ENCODE results near the gene OLFML3. TPM values are rescaled to one million over a fixed set of nuclear protein-coding genes. Genes with fewer than 3 reads are reported as not detected.
A peak's percentile ranks its signal among the peaks of the same experiment; 100 is the strongest.

Gene OLFML3
- total and polyA plus RNA-seq, 4 donors = 17.3 to 96.1 (median 20.1) TPM

DNA sequence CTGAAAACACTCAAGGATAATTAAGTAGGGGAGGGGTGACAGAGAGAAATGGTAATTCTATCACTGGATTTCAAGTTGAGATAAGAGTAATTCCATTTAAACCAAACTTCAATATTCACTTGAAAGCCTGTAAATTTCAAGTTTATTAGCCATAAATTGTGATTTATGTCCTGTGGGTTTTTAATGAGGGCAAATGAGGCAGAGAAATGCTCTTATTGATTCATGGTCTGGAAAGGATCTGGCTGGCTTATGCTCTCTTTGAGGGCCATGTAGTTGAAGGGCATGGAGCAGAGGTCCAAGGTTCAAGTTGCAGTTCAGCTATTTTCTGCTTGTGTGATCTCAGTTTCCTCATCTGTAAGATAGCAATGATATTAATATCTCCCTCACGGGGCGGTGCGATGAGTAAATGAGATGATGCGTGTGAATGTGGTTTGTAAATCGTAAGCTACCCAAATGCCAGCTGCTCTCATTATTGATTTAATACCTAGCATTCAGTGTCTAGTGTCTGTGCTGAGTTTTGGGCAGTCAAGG lies 12.3 kb downstream of the OLFML3 start:
- intact Hi-C loops (cut with DNase I) = no loop called here
- DNase-seq = no peak
- 92% methylated on average over 5 of the region's 5 CpGs for whole genome bisulfite sequencing, 2 donors
- ATAC-seq (ENCODE audit: low FRiP score) = no peak
- H3K4me1 ChIP-seq (ENCODE audit: control insufficient read depth in 1 of 2, insufficient read depth in 2 of 2, low read length in 2 of 2) = no peaks in the 10 kb centered on the region
- H3K27ac ChIP-seq (ENCODE audit: low read depth in 1 of 2, low read length in 2 of 2) = no peak overlapping the region
- H3K9me3 ChIP-seq (ENCODE audit: control insufficient read depth, low read length) = peaks cover 2% of the 10 kb centered on the region
- H3K4me3 ChIP-seq (ENCODE audit: low read length in 2 of 2) = no peak overlapping the region
- H3K27me3 ChIP-seq (ENCODE audit: control insufficient read depth in 1 of 2, insufficient read depth in 2 of 2, low read length in 1 of 2) = no peaks in the 10 kb centered on the region
- no peaks in the 10 kb centered on the region for H3K36me3 ChIP-seq (ENCODE audit: control insufficient read depth in 1 of 2, insufficient read depth in 2 of 2, low read length in 1 of 2)

DNA sequence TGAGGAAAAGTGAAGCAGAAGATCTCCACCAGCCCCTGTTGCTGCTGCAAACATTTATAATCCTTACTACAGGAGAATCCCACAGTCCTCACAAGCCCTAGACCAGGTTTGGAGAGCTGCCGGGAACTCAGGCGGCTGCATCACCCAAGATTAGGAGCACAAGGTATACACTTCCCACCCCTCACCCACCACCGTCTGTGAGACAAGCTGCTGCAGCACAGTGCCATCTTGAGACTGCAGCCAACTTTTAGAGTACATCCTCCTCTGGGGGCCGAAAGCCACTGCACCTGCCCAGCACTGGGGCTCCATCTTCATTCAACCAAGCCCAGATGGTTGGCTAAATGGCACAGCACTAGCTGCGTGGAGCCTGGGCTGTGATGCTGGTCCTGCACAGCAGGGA lies 13.8 kb downstream of the OLFML3 start:
- Histone ChIP-seq H3K27me3 (ENCODE audit: control insufficient read depth in 1 of 2, insufficient read depth in 2 of 2, low read length in 1 of 2) (no peaks in the 10 kb centered on the region), H3K9me3 (ENCODE audit: control insufficient read depth, low read length) (peaks cover 2% of the 10 kb centered on the region), H3K36me3 (ENCODE audit: control insufficient read depth in 1 of 2, insufficient read depth in 2 of 2, low read length in 1 of 2) (no peaks in the 10 kb centered on the region), H3K4me1 (ENCODE audit: control insufficient read depth in 1 of 2, insufficient read depth in 2 of 2, low read length in 2 of 2) (no peaks in the 10 kb centered on the region), H3K27ac (ENCODE audit: low read depth in 1 of 2, low read length in 2 of 2) (no peak overlapping the region), H3K4me3 (ENCODE audit: low read length in 2 of 2) (no peak overlapping the region)
- DNase-seq (no peak), ATAC-seq (ENCODE audit: low FRiP score) (no peak)
- intact Hi-C loops (cut with DNase I) = no loop called here
- WGBS, 2 donors = 90 to 93% methylated on average over 5 of the region's 5 CpGs

DNA sequence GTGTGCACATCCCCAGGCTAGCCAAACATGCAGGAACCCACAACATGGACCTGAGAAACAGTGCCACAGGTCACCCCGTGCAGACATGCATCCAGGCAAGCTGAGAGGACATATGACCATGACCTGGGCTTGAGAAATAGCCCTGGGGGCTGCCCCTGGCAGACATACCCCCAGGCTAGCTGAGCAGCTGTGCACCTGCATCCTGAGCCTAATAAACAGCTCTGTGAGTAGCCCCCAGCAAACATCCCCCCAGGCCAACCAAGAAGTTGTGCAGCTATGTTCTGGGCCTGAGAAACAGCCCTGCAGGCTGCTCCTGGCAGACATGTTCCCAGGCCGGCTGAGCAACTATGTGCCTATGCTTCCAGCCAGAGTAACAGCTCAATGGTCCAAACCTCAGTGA lies 14.5 kb downstream of the OLFML3 start:
- ATAC-seq (ENCODE audit: low FRiP score) (no peak), DNase-seq (no peak)

DNA sequence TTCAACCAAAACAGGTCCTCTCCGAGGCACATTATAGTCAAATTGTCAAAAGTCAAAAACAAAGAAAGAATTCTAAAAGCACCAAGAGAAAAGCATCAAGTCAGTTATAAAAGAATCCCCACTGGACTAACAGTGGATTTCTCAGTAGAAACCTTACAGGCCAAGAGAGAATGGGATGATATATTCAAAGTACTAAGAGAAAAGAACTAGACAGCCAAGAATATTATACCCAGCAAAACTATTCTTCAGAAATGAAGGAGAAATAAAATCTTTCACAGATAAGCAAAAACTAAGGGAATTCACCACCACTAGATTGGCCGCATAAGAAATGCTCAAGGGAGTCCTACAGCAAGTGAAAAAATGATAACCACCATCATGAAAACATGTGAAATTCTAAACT lies 16.1 kb downstream of the OLFML3 start:
- intact Hi-C loops (cut with DNase I) = no loop called here
- Histone ChIP-seq H3K27ac (ENCODE audit: low read depth in 1 of 2, low read length in 2 of 2) (no peak overlapping the region), H3K9me3 (ENCODE audit: control insufficient read depth, low read length) (peaks cover 2% of the 10 kb centered on the region), H3K36me3 (ENCODE audit: control insufficient read depth in 1 of 2, insufficient read depth in 2 of 2, low read length in 1 of 2) (no peaks in the 10 kb centered on the region), H3K4me1 (ENCODE audit: control insufficient read depth in 1 of 2, insufficient read depth in 2 of 2, low read length in 2 of 2) (no peaks in the 10 kb centered on the region), H3K4me3 (ENCODE audit: low read length in 2 of 2) (no peak overlapping the region), H3K27me3 (ENCODE audit: control insufficient read depth in 1 of 2, insufficient read depth in 2 of 2, low read length in 1 of 2) (no peaks in the 10 kb centered on the region)
- WGBS, 2 donors = 96 to 98% methylated on average over 2 of the region's 2 CpGs
- DNase-seq (no peak), ATAC-seq (ENCODE audit: low FRiP score) (no peak)

More for the DNA sequence above, 14.5 kb downstream of the OLFML3 start:
- Histone ChIP-seq H3K27me3 (ENCODE audit: control insufficient read depth in 1 of 2, insufficient read depth in 2 of 2, low read length in 1 of 2) (no peaks in the 10 kb centered on the region), H3K4me1 (ENCODE audit: control insufficient read depth in 1 of 2, insufficient read depth in 2 of 2, low read length in 2 of 2) (no peaks in the 10 kb centered on the region), H3K36me3 (ENCODE audit: control insufficient read depth in 1 of 2, insufficient read depth in 2 of 2, low read length in 1 of 2) (no peaks in the 10 kb centered on the region), H3K27ac (ENCODE audit: low read depth in 1 of 2, low read length in 2 of 2) (no peak overlapping the region), H3K9me3 (ENCODE audit: control insufficient read depth, low read length) (peaks cover 2% of the 10 kb centered on the region), H3K4me3 (ENCODE audit: low read length in 2 of 2) (no peak overlapping the region)
- intact Hi-C loops (cut with DNase I) = no loop called here
- WGBS, 2 donors = 82 to 89% methylated on average over 2 of the region's 2 CpGs

GRCh38 chr1:113998361-113998760 lies 19.1 kb downstream of the OLFML3 start:
- intact Hi-C loops (cut with DNase I) = no loop called here
- Histone ChIP-seq H3K27me3 (ENCODE audit: control insufficient read depth in 1 of 2, insufficient read depth in 2 of 2, low read length in 1 of 2) (no peaks in the 10 kb centered on the region), H3K36me3 (ENCODE audit: control insufficient read depth in 1 of 2, insufficient read depth in 2 of 2, low read length in 1 of 2) (no peaks in the 10 kb centered on the region), H3K4me3 (ENCODE audit: low read length in 2 of 2) (no peak overlapping the region), H3K4me1 (ENCODE audit: control insufficient read depth in 1 of 2, insufficient read depth in 2 of 2, low read length in 2 of 2) (no peaks in the 10 kb centered on the region), H3K9me3 (ENCODE audit: control insufficient read depth, low read length) (peaks cover 7% of the 10 kb centered on the region), H3K27ac (ENCODE audit: low read depth in 1 of 2, low read length in 2 of 2) (no peak overlapping the region)
- no peak for ATAC-seq (ENCODE audit: low FRiP score)
- WGBS, 2 donors = 58 to 61% methylated on average over 4 of the region's 4 CpGs
- no peak for DNase-seq

- DNase-seq = no peak
- no peak overlapping the region for H3K4me3 ChIP-seq (ENCODE audit: low read length in 2 of 2)
- no peaks in the 10 kb centered on the region for H3K36me3 ChIP-seq (ENCODE audit: control insufficient read depth in 1 of 2, insufficient read depth in 2 of 2, low read length in 1 of 2)
- peaks cover 7% of the 10 kb centered on the region for H3K9me3 ChIP-seq (ENCODE audit: control insufficient read depth, low read length)
- 87 to 93% methylated on average over 2 of the region's 2 CpGs for WGBS, 2 donors
- intact Hi-C loops (cut with DNase I) = no loop called here
- H3K27me3 ChIP-seq (ENCODE audit: control insufficient read depth in 1 of 2, insufficient read depth in 2 of 2, low read length in 1 of 2) = no peaks in the 10 kb centered on the region
- no peak overlapping the region for H3K27ac ChIP-seq (ENCODE audit: low read depth in 1 of 2, low read length in 2 of 2)
- H3K4me1 ChIP-seq (ENCODE audit: control insufficient read depth in 1 of 2, insufficient read depth in 2 of 2, low read length in 2 of 2) = no peaks in the 10 kb centered on the region
- ATAC-seq (ENCODE audit: low FRiP score) = no peak
Measured at GRCh38 chr1:113999233-113999632, 20.0 kb downstream of the OLFML3 start.

DNA sequence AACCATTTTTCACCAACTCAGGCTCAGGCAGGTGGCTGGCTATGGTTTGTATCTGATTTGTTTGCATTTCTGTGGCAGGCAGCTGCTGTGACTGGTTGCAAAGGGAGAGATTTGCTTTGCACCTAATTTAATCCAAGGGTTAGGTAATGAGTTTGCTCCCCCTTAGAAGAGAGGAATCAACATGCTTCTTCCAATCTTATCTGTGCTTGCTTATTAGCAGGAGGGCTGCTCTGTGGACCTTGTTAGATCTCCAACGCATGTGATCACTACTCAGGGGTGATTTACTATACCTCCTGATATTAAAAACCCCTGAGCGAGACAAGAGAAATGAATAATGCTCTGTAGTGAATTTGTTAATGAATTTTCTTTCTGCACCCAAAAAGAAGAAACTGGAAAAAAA lies 20.5 kb downstream of the OLFML3 start:
- H3K27me3 ChIP-seq (ENCODE audit: control insufficient read depth in 1 of 2, insufficient read depth in 2 of 2, low read length in 1 of 2) = no peaks in the 10 kb centered on the region
- H3K9me3 ChIP-seq (ENCODE audit: control insufficient read depth, low read length) = peaks cover 6% of the 10 kb centered on the region
- ATAC-seq (ENCODE audit: low FRiP score) = no peak
- H3K27ac ChIP-seq (ENCODE audit: low read depth in 1 of 2, low read length in 2 of 2) = no peak overlapping the region
- no peak overlapping the region for H3K4me3 ChIP-seq (ENCODE audit: low read length in 2 of 2)
- H3K4me1 ChIP-seq (ENCODE audit: control insufficient read depth in 1 of 2, insufficient read depth in 2 of 2, low read length in 2 of 2) = no peaks in the 10 kb centered on the region
- no peaks in the 10 kb centered on the region for H3K36me3 ChIP-seq (ENCODE audit: control insufficient read depth in 1 of 2, insufficient read depth in 2 of 2, low read length in 1 of 2)
- no peak for DNase-seq
- 79 to 82% methylated on average over 2 of the region's 2 CpGs for WGBS, 2 donors
- intact Hi-C loops (cut with DNase I) = no loop called here

GRCh38 chr1:114000406-114000805 lies 21.1 kb downstream of the OLFML3 start:
- ATAC-seq (ENCODE audit: low FRiP score) (no peak), DNase-seq (no peak)
- intact Hi-C loops (cut with DNase I) = no loop called here
- Histone ChIP-seq H3K9me3 (ENCODE audit: control insufficient read depth, low read length) (peaks cover 5% of the 10 kb centered on the region), H3K4me1 (ENCODE audit: control insufficient read depth in 1 of 2, insufficient read depth in 2 of 2, low read length in 2 of 2) (no peaks in the 10 kb centered on the region), H3K27me3 (ENCODE audit: control insufficient read depth in 1 of 2, insufficient read depth in 2 of 2, low read length in 1 of 2) (no peaks in the 10 kb centered on the region), H3K27ac (ENCODE audit: low read depth in 1 of 2, low read length in 2 of 2) (no peak overlapping the region), H3K4me3 (ENCODE audit: low read length in 2 of 2) (no peak overlapping the region), H3K36me3 (ENCODE audit: control insufficient read depth in 1 of 2, insufficient read depth in 2 of 2, low read length in 1 of 2) (no peaks in the 10 kb centered on the region)

DNA sequence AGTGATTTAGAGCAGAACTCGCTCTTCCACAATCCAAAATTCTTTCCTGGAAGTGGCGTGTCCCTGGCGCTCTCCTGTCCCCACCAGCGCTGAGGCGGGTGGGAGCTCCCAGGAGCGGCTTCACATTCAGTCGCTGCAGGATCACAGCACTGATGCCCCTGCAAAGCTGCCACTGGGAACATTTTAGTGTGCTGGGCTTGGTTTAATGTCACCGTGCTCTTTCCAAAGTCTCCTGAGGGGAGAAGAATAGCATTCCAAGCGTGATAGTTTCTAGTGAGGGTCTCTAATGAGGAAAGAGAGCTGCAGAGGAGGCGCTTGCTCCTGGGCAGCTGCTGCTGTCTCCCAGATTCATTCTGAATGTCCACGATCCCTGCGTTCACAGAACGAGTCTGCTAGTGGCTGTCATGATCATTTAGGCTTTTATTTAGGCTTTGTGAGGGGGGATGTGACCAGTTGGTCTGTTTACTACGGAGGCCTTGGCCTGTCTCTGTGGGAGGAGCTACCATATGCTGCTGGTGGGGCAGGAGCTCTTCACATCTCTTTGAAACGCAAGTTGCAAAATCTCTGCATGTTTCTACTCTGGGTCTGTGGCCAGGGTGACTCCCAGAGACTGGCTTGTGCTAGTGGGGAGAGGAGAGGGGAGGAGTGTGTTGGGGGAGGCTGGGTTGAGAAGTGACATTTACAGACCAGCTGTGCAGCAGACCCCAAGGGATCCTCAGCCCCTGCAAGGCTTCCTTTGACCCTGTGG lies 23.4 kb downstream of the OLFML3 start:
- no peak overlapping the region for H3K4me3 ChIP-seq (ENCODE audit: low read length in 2 of 2)
- no peaks in the 10 kb centered on the region for H3K27me3 ChIP-seq (ENCODE audit: control insufficient read depth in 1 of 2, insufficient read depth in 2 of 2, low read length in 1 of 2)
- no peaks in the 10 kb centered on the region for H3K4me1 ChIP-seq (ENCODE audit: control insufficient read depth in 1 of 2, insufficient read depth in 2 of 2, low read length in 2 of 2)
- H3K36me3 ChIP-seq (ENCODE audit: control insufficient read depth in 1 of 2, insufficient read depth in 2 of 2, low read length in 1 of 2) = no peaks in the 10 kb centered on the region
- ATAC-seq (ENCODE audit: low FRiP score) = peak; percentile 47
- no peak for DNase-seq
- intact Hi-C loops (cut with DNase I) = no loop called here
- no peak overlapping the region for H3K27ac ChIP-seq (ENCODE audit: low read depth in 1 of 2, low read length in 2 of 2)
- peaks cover 5% of the 10 kb centered on the region for H3K9me3 ChIP-seq (ENCODE audit: control insufficient read depth, low read length)
- 52 to 53% methylated on average over 15 of the region's 15 CpGs for WGBS, 2 donors
